ENCODE data around the gene KCTD4.
"Not testable (repeated sequence)": the region's sequence is repeated elsewhere in the genome, so short reads cannot be mapped to it uniquely, and the experiment has no call there.

GRCh38 chr13:45244736-45245135 lies 43.9 kb upstream of the KCTD4 start:
- not testable (repeated sequence) for TF ChIP-seq POLR2A, CTCF, POLR2AphosphoS5, EP300 (IDR thresholded peaks at IDR 0.05)
